ENCODE results near the gene CGB5.
"Not testable (repeated sequence)": the region's sequence is repeated elsewhere in the genome, so short reads cannot be mapped to it uniquely, and the experiment has no call there.

CGB5 gene
- 0 reads per million in 2 donors for total RNA-seq

DNA sequence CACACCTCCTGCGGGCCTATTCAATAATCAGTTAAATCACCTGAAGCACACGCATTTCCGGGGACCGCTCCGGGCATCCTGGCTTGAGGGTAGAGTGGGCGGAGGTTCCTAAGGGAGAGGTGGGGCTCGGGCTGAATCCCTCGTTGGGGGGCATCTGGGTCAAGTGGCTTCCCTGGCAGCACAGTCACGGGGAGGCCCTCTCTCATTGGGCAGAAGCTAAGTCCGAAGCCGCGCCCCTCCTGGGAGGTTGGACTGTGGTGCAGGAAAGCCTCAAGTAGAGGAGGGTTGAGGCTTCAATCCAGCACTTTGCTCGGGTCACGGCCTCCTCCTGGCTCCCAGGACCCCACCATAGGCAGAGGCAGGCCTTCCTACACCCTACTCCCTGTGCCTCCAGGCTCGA is at the start of gene CGB5:
CGB5 (plus strand) TSS at position 301 of the 400 bp plus-strand sequence. CDS start 362 bp downstream, outside the sequence.
- DNase-seq = not testable (repeated sequence)

- DNase-seq = no peak
Observed at GRCh38 chr19:48994035-48994386, 49.6 kb upstream of the CGB5 start.

- no peak for DNase-seq
Observed at GRCh38 chr19:48997972-48998371, 45.7 kb upstream of the CGB5 start.

GRCh38 chr19:48999481-49000325 is 43.9 kb upstream of the CGB5 start:
- DNase-seq = no peak

DNA sequence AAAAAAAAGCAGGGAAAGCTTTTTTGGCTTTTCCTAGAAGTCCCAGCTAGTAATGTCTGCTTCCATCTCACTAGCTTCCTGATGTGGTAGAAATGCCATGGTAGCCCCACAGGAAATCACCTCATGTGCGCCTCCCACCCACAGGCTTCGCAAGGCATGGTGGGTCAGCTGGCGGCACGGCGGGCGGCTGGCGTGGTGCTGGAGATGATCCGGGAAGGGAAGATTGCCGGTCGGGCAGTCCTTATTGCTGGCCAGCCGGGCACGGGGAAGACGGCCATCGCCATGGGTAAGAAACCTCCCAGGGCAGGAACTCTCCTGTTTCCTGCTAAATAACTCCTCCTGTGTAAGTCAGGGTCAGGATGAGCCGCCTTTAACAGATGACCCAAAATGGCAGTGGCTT is 39.5 kb upstream of the CGB5 start:
- DNase-seq = no peak

- no peak for DNase-seq
Observed at GRCh38 chr19:49004964-49005614, 38.6 kb upstream of the CGB5 start.

GRCh38 chr19:49006905-49007304 is 36.7 kb upstream of the CGB5 start:
- no peak for DNase-seq

GRCh38 chr19:49009828-49010227 is 33.8 kb upstream of the CGB5 start:
- DNase-seq = no peak

GRCh38 chr19:49010453-49010852 is 33.2 kb upstream of the CGB5 start:
- no peak for DNase-seq

DNA sequence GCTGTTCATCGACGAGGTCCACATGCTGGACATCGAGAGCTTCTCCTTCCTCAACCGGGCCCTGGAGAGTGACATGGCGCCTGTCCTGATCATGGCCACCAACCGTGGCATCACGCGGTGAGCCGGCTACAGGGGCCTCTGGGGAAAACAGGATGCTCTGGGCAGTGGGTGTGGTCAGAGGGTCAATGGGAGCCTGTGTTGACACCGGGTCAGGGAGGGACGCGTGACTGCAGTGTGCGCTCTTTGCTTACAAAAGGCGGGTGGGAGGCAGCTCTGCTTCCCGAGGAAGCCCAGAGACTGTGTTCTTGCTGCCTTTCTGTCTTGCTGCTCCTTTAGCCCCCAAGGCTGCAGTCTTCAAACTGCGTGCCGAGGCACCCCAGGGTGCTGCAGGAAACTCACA is 32.5 kb upstream of the CGB5 start:
- DNase-seq = no peak

DNA sequence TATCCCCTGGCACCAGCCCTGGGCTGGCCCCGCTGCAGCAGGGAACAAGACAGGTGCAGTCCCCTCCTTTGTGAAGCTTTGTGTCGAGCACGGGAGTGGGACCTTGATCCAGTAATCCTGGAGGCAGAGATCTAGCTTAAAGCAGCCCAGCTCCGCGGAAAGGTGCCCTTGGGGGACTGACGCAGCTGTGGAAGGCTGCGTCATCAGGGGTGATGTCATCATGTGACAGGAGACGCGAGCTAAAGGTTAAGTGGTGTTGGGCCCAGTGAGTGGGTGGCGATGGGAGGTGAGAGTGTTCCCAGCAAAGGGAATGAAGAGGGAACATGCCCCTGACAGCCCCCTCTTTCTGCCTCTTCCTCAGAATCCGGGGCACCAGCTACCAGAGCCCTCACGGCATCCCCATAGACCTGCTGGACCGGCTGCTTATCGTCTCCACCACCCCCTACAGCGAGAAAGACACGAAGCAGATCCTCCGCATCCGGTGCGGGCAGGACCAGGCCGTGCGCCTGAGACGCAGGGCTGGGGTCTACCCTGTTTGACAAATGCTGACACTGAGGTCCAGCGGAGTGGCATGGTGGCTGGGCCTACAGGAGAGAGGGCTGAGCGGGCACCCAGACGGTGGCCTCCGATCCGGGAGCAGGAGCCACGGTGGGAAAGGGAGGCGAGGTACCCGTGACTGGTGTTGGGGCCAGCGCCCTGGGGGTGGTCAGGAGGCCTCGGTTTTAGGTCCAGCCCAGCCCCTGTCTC is 29.4 kb upstream of the CGB5 start:
- no peak for DNase-seq

DNA sequence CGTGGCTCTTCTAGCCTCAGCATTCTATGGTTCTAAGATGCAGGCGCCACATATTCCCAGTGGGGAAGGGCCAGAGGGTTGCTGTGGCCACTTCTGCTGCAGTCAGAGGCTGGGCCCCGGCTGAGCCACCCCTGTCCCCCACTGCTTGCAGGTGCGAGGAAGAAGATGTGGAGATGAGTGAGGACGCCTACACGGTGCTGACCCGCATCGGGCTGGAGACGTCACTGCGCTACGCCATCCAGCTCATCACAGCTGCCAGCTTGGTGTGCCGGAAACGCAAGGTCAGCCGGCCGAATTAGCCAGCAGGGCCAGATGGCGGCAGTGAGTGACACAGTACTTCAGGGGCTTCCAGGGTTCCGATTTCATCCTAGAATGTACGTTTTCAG is 28.8 kb upstream of the CGB5 start:
- no peak for DNase-seq

GRCh38 chr19:49016067-49016839 is 27.4 kb upstream of the CGB5 start:
- DNase-seq = no peak

GRCh38 chr19:49017041-49017665 is 26.5 kb upstream of the CGB5 start, which contains the start of gene LHB:
Gene LHB, minus strand, starts transcription at chr19:49017091. Its CDS starts 10 bp downstream, at chr19:49017081.
- no peak for DNase-seq

DNA sequence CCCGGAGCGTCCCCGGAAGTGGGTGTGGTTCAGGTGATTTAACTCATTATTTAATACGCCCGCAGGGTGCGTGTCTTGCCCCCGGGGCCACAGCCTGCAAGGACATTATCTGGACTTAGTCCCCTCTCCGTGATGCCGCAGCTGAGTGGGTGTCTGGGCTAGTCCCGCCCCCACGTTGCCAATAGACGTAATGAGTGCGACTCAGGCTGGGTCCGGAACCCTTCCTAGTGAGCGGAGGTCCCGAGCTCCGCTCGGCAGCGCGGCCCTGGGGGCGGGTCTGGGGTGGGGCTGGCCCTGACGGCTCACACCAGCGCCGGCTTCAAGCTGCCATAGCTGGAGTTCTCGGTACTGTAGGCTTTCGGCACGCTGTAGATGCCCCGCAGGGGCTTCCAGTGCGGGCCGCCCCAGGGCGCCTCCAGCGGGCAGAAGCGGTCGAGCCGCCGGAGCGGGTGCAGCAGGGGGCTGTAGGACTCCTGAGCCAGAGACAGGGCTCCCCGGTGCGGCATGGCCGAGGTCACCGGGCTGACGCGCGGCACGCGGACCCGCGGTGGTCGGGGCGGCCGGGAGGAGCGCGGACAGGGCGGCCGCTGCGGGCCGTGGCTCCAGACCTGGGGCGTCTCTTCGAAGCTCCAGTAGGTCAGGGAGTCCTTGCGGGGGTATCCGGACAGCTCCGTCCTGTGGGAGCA is 25.8 kb upstream of the CGB5 start:
- peak; percentile 52 for DNase-seq

- DNase-seq = not testable (repeated sequence)
Observed at GRCh38 chr19:49018388-49019241, 25.0 kb upstream of the CGB5 start.

- peak; percentile 38 for DNase-seq
Observed at GRCh38 chr19:49019242-49019932, 24.3 kb upstream of the CGB5 start.

DNA sequence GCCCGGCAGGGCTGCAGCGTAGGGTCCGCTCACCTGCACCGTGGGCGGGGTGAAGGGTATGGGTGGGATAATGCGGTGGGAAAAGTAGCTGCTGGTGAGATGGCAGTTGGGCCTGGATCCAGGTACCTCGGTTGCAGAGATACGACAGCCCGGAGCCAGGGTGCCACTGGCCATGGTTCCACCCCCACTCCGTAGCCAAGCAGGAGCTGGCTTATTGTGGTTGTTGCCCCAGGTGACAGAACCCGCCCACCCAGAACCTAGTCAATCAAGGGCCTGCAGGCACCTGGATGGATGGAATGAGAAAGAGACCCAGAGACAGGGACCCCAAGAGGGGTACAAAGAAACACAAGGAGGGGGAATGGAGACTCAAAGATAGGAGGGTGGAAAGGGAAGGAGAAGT is 23.3 kb upstream of the CGB5 start:
- no peak for DNase-seq

DNA sequence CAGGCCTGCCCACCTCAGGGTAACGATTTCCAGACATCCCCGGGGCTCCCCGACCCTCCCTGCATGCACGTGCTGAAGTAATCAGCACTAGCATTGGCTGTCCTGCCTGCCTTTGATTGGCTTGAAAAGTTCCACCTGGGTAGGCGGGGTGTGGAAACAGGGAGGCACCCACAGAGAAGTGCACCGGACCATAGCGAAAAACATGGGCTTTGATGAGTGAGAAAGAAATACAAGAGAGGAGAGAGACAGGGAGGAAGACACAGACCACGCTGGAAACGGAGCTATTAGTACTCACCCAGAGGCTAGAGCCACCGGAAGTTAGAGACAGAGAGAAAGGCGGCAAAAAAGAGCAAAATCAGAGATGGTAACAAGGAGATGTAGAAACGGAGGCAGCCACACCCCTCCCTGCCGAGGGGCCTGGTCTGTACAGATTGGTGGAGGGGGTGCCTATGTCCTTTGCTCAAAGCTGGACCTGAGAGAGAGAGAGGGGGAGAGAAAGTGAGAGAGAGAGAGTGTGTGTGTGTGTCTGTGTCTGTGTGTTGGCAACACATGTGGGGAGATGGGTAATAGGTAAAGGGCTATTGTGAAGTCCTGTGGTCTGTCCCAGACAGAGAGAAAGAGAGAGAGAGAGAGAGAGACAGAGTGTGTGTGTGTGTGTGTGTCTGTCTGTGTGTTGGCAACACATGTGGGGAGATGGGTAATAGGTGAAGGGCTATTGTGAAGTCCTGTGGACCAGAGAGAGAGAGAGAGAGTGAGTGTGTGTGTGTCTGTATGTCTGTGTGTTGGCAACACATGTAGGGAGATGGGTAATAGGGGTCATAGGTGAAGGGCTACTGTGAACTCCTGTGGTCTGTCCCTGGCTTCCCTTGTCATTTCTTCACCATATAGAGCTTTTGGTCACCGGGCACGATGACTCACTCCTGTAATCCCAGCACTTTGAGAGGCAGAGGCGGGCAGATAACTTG is 22.4 kb upstream of the CGB5 start:
- DNase-seq = no peak

All from activated gamma-delta T cell (primary cell).